ENCODE data around the gene SURF2. TPM values are rescaled to one million over a fixed set of nuclear protein-coding genes. Genes with fewer than 3 reads are reported as not detected.

SURF2 gene
- polyA plus RNA-seq, 1 of the 3 experiments (the other 2 are of a cell fraction), result 46.8 TPM

DNA sequence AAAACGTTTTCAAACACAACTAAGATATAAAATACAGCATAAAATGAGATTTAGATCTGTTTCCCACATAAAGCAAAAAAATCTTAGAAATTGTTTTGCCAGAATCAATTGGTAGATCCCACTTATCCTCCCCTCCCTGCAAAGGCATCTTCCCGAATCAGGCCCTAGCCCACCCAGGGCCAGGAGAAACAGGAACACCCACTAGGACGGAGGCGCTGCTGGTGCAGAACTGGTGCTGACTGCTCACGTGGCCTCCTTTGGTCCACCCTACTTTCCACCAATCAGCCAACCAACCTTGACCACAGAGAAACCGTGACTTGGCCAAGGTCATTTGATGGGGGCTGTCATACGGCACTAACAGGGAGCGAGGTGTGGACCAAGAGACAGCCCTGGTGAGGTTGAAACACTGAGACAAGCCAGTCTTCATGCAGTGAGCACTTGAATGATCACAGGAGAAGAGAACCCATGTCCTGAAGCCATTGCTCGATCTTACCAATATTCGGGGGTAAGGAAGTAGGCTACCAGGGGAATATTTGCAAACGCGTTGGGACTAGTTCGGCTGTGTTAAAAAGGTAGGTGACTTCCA is 5.2 kb downstream of the SURF2 start:
- no peak for TF ChIP-seq FOSL2 (IDR thresholded peaks at IDR 0.05; ENCODE audit: borderline replicate concordance, low read depth)
- 0 out of 2 replicates have a peak, but pooled peaks have one; percentile 0 for TF ChIP-seq JUND (IDR thresholded peaks at IDR 0.05)
- H3K9me3 ChIP-seq, result no peaks in the 10 kb centered on the region
- H3K27me3 ChIP-seq (ENCODE audit: insufficient read depth), result no peaks in the 10 kb centered on the region
- H3K9ac ChIP-seq, result no peak overlapping the region
- 87% methylated on average over 13 of the region's 13 CpGs for WGBS (ENCODE audit: low lambda C conversion rate)
- peaks cover 43% of the 10 kb centered on the region for H4K20me1 ChIP-seq (ENCODE audit: insufficient read depth)
- ChIA-PET CTCF (interaction anchor here (3.3 kb wide), 1 partner anchor 124 kb away, joined by 19 read pairs; no protein-coding TSS in a partner anchor), POLR2A (interaction anchor here (1.1 kb wide), 1 partner anchor 10 kb away, joined by 3 read pairs; no protein-coding TSS in a partner anchor)
- H3K79me2 ChIP-seq (ENCODE audit: insufficient read depth), result peaks cover 62% of the 10 kb centered on the region; the same call in 1 of the 2 replicates
- H3F3A ChIP-seq (replicated peaks; ENCODE audit: insufficient read depth), result peaks cover 24% of the 10 kb centered on the region
- no peaks in the 10 kb centered on the region for H3K9me2 ChIP-seq
- no peak for DNase-seq
- H3K4me2 ChIP-seq, result no peak overlapping the region
- H3K4me3 ChIP-seq (ENCODE audit: low read depth in 2 of 2, low read length in 1 of 2), result no peak overlapping the region
- H3K4me1 ChIP-seq (ENCODE audit: control insufficient read depth in 1 of 2, insufficient read depth in 2 of 2, low read depth in 1 of 2, low read length in 1 of 2), result peaks cover 8 to 21% of the 10 kb centered on the region in 2 experiments; a peak in 2 of 4 replicates
- no peak overlapping the region for H2AFZ ChIP-seq (ENCODE audit: low read depth)
- peaks cover 25 to 71% of the 10 kb centered on the region in 2 experiments for H3K36me3 ChIP-seq (replicated peaks in 1 of 2; ENCODE audit: control insufficient read depth in 1 of 2, insufficient read depth in 2 of 2, low read length in 1 of 2)
- no peak overlapping the region for H3K27ac ChIP-seq (ENCODE audit: low read depth in 2 of 2, low read length in 1 of 2)

DNA sequence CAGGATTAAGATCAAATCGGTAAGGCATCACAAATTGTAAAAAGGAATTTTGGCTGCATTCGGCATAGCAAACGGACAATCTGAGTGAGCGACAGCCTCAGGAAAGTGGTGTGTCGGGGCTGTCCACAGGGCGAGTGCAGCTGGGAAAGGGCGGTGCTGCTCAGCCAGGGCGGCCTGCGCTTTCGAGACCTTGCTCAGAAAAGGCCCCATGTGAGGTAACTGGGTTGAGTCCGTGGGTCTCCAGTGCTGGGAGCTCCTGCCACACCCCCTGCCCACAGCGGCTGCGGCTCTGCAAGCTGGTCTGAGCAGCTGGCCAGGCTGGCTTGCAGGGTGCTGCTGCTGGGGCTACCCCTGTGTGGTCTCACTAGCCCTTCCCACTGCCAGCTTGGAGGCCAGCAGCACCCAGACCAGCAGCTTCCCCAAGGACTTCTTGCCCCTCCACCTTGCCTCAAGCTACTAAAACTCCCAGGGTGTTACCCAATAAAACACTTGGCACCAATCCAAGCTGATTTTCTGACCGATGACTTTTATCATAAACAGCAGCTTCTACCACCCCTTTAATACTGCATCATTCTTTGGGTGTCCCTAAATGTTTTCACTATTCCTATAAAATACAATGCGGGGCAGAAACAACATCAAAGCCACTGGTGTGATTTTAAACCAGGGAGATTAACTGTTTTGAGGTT is 6.2 kb downstream of the SURF2 start:
- peaks cover 24% of the 10 kb centered on the region for H3F3A ChIP-seq (replicated peaks; ENCODE audit: insufficient read depth)
- H3K27me3 ChIP-seq (ENCODE audit: insufficient read depth), result no peaks in the 10 kb centered on the region
- POLR2A ChIA-PET, result interaction anchor here (1.1 to 1.8 kb wide), 4 partner anchors 9 to 15 kb away, joined by 3 to 5 read pairs (median 4); partner anchors contain the start of genes MED22 and RPL7A
- DNase-seq, result no peak
- H3K4me2 ChIP-seq, result no peak overlapping the region
- H2AFZ ChIP-seq (ENCODE audit: low read depth), result no peak overlapping the region
- 89% methylated on average over 13 of the region's 15 CpGs for WGBS (ENCODE audit: low lambda C conversion rate)
- H4K20me1 ChIP-seq (ENCODE audit: insufficient read depth), result peaks cover 52% of the 10 kb centered on the region
- H3K79me2 ChIP-seq (ENCODE audit: insufficient read depth), result peaks cover 62% of the 10 kb centered on the region
- no peak overlapping the region for H3K27ac ChIP-seq (ENCODE audit: low read depth in 2 of 2, low read length in 1 of 2)
- H3K9ac ChIP-seq, result no peak overlapping the region
- CTCF ChIA-PET, result interaction anchor here (0.5 to 1.8 kb wide), 8 partner anchors 10 to 381 kb away, joined by 3 to 7 read pairs (median 3); no protein-coding TSS in a partner anchor
- peaks cover 3 to 16% of the 10 kb centered on the region in 2 experiments; a peak in 2 of 4 replicates for H3K4me1 ChIP-seq (ENCODE audit: control insufficient read depth in 1 of 2, insufficient read depth in 2 of 2, low read depth in 1 of 2, low read length in 1 of 2)
- no peak for TF ChIP-seq FOXJ3 (CRISPR knock-in tag; IDR thresholded peaks at IDR 0.05)
- peak; percentile 29; the same call in 1 of the 2 replicates for TF ChIP-seq NFIC (IDR thresholded peaks at IDR 0.05; ENCODE audit: borderline replicate concordance)
- no peaks in the 10 kb centered on the region for H3K9me3 ChIP-seq
- H3K36me3 ChIP-seq (replicated peaks in 1 of 2; ENCODE audit: control insufficient read depth in 1 of 2, insufficient read depth in 2 of 2, low read length in 1 of 2), result peaks cover 25 to 80% of the 10 kb centered on the region in 2 experiments
- H3K4me3 ChIP-seq (ENCODE audit: low read depth in 2 of 2, low read length in 1 of 2), result no peak overlapping the region
- no peaks in the 10 kb centered on the region for H3K9me2 ChIP-seq

DNA sequence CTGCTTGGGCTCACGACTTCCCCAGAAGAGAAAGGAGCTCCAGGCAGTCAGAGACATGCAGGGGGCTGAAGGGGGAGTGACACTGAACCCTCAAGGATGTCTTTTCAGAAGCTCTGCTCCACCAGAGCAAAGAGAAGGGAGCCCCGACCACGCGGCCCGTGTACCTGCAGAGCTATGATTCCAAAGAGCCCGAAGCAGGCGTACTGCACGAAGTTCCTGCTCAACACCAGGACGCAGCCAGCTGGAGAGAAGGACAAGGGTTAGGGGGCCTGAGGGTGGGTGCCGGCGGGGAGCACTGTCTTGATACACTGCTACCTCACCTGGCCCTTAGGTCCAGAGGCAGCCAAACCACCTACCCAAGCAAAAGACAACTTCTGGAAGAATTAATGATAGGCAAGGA is 10.1 kb downstream of the SURF2 start:
- H3F3A ChIP-seq (replicated peaks; ENCODE audit: insufficient read depth), result peaks cover 21% of the 10 kb centered on the region
- no peak overlapping the region for H3K27ac ChIP-seq (ENCODE audit: low read depth in 2 of 2, low read length in 1 of 2)
- H3K36me3 ChIP-seq (replicated peaks in 1 of 2; ENCODE audit: control insufficient read depth in 1 of 2, insufficient read depth in 2 of 2, low read length in 1 of 2), result peaks cover 36 to 80% of the 10 kb centered on the region in 2 experiments
- ChIA-PET POLR2A (interaction anchor here (0.7 to 1.0 kb wide), 2 partner anchors 19 to 305 kb away, joined by 3 to 4 read pairs; partner anchors contain the start of genes MED22 and RPL7A), CTCF (interaction anchor here (1.3 to 2.7 kb wide), 3 partner anchors 9 to 24 kb away, joined by 4 to 7 read pairs (median 7); partner anchors contain the start of genes SURF1 and SURF2)
- no peak overlapping the region for H3K4me2 ChIP-seq
- TF ChIP-seq, protein P1, sequence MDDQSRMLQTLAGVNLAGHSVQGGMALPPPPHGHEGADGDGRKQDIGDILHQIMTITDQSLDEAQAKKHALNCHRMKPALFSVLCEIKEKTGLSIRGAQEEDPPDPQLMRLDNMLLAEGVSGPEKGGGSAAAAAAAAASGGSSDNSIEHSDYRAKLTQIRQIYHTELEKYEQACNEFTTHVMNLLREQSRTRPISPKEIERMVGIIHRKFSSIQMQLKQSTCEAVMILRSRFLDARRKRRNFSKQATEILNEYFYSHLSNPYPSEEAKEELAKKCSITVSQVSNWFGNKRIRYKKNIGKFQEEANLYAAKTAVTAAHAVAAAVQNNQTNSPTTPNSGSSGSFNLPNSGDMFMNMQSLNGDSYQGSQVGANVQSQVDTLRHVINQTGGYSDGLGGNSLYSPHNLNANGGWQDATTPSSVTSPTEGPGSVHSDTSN (IDR thresholded peaks at IDR 0.05), result no peak
- TF ChIP-seq FOSL2 (IDR thresholded peaks at IDR 0.05; ENCODE audit: borderline replicate concordance, low read depth) (no peak), POLR2AphosphoS5 (IDR thresholded peaks at IDR 0.05; ENCODE audit: low read depth, low read length) (no peak), RXRA (IDR thresholded peaks at IDR 0.05; ENCODE audit: borderline replicate concordance, low read depth) (no peak), MXI1 (IDR thresholded peaks at IDR 0.05; ENCODE audit: low read depth, low read length) (no peak), EP300 (IDR thresholded peaks at IDR 0.05; ENCODE audit: borderline replicate concordance in 1 of 2, low read depth in 1 of 2, low read length in 1 of 2) (no peak), SIN3A (IDR thresholded peaks at IDR 0.05; ENCODE audit: borderline replicate concordance, low read depth, low read length) (no peak), FOXM1 (IDR thresholded peaks at IDR 0.05; ENCODE audit: low read depth) (no peak), SMC3 (IDR thresholded peaks at IDR 0.05; ENCODE audit: low read depth, low read length) (no peak), EZH2phosphoT487 (IDR thresholded peaks at IDR 0.05; ENCODE audit: borderline replicate concordance, low read depth) (no peak)
- TF ChIP-seq, protein P2, sequence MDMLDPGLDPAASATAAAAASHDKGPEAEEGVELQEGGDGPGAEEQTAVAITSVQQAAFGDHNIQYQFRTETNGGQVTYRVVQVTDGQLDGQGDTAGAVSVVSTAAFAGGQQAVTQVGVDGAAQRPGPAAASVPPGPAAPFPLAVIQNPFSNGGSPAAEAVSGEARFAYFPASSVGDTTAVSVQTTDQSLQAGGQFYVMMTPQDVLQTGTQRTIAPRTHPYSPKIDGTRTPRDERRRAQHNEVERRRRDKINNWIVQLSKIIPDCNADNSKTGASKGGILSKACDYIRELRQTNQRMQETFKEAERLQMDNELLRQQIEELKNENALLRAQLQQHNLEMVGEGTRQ (IDR thresholded peaks at IDR 0.05; ENCODE audit: borderline replicate concordance, low read depth, low read length), result no peak
- no peak overlapping the region for H3K4me3 ChIP-seq (ENCODE audit: low read depth in 2 of 2, low read length in 1 of 2)
- H3K9me3 ChIP-seq, result no peaks in the 10 kb centered on the region
- WGBS (ENCODE audit: low lambda C conversion rate), result 93% methylated on average over 9 of the region's 11 CpGs
- DNase-seq, result no peak
- peaks cover 88% of the 10 kb centered on the region for H3K79me2 ChIP-seq (ENCODE audit: insufficient read depth)
- H3K9ac ChIP-seq, result no peak overlapping the region
- H2AFZ ChIP-seq (ENCODE audit: low read depth), result no peak overlapping the region
- no peaks in the 10 kb centered on the region for H3K9me2 ChIP-seq
- peaks cover 0 to 26% of the 10 kb centered on the region in 2 experiments; a peak in 2 of 4 replicates for H3K4me1 ChIP-seq (ENCODE audit: control insufficient read depth in 1 of 2, insufficient read depth in 2 of 2, low read depth in 1 of 2, low read length in 1 of 2)
- no peaks in the 10 kb centered on the region for H3K27me3 ChIP-seq (ENCODE audit: insufficient read depth)
- H4K20me1 ChIP-seq (ENCODE audit: insufficient read depth), result peaks cover 82% of the 10 kb centered on the region
